AG10803 (cell line): Measurements from ENCODE around the gene CCDC40.

ENCODE experiments used
- DNase-seq: peaks from one replicate; pipeline ENCODE4 v3.0.0; 2010; ENCODE audit warnings: low read depth
- H3K4me3 ChIP-seq: 2 replicates; pipeline ENCODE4 v1.5.1; 2011; ENCODE audit warnings: mild to moderate bottlenecking, low read length, control low read depth
- TF ChIP-seq, protein P1 (sequence below): conservative IDR thresholded peaks from 2 replicates; pipeline ENCODE4 v1.5.1; 2011; ENCODE audit warnings: mild to moderate bottlenecking, low read length, control low read depth, inconsistent platforms

CCDC40 gene

DNA sequence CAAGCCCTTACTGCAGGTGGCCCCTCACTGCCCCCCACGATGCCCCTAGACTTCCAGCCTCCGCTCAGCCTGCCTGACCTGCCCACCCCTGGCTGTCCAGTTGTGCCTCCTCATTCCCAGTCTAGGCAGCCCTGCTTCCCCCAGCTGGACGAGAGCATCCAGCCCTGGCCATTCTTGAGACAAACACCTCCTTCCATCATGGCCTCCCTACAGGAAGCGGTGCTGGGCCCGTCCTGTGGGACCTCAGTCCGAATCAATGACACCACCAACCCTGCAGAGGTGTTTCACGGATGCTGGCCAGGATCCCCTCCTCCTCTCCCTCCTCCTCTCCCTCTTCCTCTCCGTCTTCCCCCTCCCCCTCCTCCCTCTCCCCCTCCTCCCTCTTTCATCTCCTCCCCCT is 28.3 kb downstream of the CCDC40 start:
- no peak for DNase-seq
- TF ChIP-seq, protein P1, sequence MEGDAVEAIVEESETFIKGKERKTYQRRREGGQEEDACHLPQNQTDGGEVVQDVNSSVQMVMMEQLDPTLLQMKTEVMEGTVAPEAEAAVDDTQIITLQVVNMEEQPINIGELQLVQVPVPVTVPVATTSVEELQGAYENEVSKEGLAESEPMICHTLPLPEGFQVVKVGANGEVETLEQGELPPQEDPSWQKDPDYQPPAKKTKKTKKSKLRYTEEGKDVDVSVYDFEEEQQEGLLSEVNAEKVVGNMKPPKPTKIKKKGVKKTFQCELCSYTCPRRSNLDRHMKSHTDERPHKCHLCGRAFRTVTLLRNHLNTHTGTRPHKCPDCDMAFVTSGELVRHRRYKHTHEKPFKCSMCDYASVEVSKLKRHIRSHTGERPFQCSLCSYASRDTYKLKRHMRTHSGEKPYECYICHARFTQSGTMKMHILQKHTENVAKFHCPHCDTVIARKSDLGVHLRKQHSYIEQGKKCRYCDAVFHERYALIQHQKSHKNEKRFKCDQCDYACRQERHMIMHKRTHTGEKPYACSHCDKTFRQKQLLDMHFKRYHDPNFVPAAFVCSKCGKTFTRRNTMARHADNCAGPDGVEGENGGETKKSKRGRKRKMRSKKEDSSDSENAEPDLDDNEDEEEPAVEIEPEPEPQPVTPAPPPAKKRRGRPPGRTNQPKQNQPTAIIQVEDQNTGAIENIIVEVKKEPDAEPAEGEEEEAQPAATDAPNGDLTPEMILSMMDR, result no peak

DNA sequence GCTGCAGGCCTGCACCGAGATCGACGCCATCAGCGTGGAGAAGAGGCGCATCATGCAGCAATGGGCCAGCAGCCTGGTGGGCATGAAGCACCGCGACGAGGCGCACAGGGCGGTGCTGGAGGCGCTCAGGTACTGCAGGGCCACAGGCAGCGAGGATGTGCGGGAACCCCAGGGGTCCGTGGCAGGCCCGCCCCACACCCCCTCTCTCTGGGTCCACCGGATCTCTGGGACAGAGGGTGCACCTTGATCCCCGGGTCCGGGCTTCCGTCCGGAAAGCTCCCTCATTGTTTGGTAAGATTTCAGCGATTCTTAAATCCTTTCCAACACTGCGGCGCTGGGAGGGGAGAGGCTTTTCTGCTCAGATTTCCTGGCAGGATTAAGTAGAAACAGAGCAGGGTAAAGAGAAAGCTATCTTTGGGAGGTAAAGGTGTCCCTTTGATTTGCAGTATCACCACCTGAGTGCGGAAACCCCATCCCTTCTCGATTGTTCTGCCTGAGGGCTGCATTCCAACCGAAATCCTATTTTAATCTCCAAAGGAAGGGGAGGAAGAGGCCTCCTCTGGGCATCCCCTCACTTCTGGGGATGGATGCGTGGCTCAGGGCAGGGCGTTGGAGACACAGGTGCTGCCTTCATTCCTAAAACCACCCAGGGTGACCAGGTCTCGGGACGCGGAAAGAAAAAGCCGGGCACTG is 29.2 kb downstream of the CCDC40 start:
- TF ChIP-seq, protein P1, result no peak
- no peak for DNase-seq
- H3K4me3 ChIP-seq, result no peak overlapping the region

More for the DNA sequence above, 28.3 kb downstream of the CCDC40 start:
- H3K4me3 ChIP-seq, result no peak overlapping the region

DNA sequence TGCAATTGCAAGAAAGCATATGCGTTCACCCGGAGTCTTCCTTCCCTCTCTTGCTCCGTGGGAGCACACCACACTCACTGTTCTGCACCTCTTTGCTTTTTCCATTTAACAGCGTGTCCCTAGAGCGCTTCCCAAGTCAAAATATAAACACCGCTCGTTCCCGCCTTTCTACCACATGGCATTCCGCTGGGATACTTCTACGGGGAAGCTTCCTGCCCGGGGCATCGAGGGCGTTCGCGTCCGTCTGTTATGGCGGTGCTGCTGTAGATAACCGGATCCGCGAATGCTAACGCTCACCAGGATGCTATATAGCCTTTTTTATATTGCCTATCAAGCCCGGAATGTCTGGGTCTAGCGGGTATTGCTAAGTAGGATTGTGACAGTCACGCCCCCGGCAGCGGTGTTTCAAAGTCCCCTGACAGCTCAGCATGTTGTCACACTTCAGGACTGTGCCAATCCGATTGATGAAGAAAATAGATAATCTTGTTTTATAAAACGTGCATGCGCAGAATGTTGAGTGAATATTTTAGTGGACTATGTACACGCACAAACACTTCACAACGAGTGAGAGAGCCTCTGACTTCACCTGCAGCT is 31.0 kb downstream of the CCDC40 start:
- no peak overlapping the region for H3K4me3 ChIP-seq
- TF ChIP-seq, protein P1, result no peak
- DNase-seq, result no peak

DNA sequence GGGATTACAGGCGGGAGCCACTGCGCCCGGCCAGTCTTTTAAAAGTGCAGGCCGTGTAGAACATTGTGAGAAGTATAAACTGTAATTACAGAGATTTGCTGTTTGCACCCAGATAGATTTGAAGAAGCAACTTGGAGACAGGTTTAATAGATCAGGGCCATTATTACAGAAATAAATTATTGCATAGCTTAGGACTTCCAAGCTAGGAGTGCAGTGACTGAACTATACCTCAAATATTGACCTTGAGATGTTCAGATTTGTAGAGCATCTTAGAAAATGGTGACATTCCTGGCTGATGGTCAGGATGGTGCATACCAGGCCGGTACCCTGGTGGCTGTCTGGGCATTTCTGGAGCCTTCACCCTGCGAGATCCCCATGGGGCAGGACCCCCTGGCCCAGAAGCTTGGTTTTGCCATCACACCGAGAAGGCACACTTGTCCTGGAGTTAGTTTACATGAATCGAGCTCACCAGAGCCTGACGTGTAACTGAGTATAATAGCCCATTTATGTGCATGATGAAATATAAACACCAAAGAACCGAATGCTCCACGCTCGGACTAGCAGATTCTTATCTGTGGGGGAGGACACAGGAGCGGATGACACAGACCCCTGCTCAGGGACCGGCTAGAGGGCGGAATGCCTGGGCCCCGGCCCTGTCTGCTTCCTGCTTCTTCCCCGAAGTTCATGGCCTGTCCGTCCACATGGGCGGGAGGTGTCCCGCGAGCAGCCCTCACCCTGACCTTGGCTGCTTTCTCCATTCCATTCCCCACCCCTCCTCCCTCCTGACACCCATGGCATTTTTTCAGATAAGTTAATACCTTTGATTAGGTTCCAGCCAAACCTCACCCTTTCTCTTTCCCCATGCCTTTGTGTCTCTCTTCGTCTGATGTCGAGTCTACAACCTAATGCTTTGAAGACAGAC is 32.1 kb downstream of the CCDC40 start:
- H3K4me3 ChIP-seq, result no peak overlapping the region
- peak; percentile 8 for DNase-seq
- TF ChIP-seq, protein P1, result no peak

DNA sequence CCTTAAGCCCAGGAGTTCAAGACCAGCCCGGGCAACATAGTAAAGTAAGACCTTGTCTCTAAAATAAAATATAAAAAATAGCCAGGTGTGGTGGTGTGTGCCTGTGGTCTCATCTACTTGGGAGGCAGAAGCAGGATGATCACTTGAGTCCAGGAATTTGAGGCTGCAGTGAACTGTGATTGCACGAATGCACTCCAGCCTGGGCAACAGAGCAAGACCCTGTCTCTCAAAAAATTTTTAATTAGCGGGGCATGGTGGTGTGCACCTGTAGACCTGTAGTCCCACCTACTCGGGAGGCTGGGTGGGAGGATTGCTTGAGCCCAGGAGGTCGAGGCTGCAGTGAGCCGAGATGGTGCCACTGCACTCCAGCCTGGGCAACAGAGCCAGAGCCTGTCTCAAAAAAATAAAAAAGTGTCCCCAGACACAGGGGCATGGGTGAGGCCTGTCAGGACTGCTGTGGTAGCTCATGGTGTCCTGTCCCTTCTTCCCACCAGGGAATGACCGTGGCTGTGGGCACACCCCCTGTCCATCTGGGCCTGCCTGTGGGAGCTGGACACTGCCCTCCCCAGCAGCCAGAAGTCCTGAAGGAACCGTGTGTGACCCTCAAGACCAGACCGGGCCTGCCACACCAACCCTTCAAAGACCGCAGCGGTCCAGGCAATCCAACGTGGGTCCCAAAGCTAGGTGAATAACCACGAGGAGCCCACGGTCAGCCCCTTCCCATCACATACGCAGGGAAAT is 34.1 kb downstream of the CCDC40 start:
- DNase-seq, result peak; percentile 8
- TF ChIP-seq, protein P1, result no peak
- peak overlapping the region; percentile 53 for H3K4me3 ChIP-seq

DNA sequence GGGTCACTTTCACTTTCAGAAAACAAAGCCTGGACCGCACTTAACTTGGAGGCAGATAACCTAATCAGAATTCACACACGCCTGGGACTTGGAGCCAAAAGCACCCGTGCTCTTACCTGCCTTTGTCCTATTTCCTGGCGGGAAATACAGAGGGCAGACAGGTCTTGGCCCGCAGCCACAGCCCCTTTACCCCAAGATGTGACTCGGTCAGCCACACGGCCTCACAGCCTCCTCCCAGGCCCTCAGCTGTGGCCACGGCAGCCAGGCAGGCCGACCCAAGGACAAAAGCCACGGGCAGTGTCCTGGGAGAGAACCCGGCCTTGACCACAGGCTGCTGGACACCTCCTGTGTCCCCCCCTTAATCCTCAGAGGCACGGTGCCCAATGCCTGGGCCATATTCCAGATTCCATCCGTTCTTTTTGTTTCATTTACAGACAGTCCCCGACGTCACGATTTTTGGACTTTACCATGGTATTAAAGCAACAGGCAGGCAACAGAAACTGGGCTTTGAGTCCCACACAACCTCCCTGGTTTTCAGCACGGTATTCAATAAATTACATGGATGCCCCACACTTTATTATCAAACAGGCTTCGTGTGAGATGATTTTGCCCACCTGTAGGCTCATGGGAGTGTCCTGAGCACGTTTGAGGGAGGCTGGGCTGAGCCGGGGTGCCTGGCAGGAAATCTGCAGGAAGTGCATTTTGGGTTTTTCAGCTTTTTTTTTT is 34.8 kb downstream of the CCDC40 start:
- DNase-seq, result peak; percentile 66

More for the DNA sequence above, 34.8 kb downstream of the CCDC40 start:
- peak overlapping the region; percentile 53 for H3K4me3 ChIP-seq
- TF ChIP-seq, protein P1, result no peak
